PFSK-1 (cell line): ENCODE results near the gene RPS15.

Source experiments
- POLR2AphosphoS5 ChIP-seq: IDR thresholded peaks from 2 replicates; pipeline ENCODE4 v1.6.1; 2012; ENCODE audit warnings: low read depth, mild to moderate bottlenecking, control low read depth, low read length, moderate library complexity
- TF ChIP-seq, protein P1 (sequence below), 2 experiments: IDR thresholded peaks; 2 replicates each; pipeline versions ENCODE4 v1.6.1 to v1.8.0; 2011 to 2012; ENCODE audit warnings: low read depth in 2 of 2, low read length in 2 of 2, control low read depth in 1 of 2, inconsistent platforms in 1 of 2, mild to moderate bottlenecking in 1 of 2, moderate library complexity in 1 of 2; ENCODE audit not compliant: insufficient read depth in 1 of 2

DNA sequence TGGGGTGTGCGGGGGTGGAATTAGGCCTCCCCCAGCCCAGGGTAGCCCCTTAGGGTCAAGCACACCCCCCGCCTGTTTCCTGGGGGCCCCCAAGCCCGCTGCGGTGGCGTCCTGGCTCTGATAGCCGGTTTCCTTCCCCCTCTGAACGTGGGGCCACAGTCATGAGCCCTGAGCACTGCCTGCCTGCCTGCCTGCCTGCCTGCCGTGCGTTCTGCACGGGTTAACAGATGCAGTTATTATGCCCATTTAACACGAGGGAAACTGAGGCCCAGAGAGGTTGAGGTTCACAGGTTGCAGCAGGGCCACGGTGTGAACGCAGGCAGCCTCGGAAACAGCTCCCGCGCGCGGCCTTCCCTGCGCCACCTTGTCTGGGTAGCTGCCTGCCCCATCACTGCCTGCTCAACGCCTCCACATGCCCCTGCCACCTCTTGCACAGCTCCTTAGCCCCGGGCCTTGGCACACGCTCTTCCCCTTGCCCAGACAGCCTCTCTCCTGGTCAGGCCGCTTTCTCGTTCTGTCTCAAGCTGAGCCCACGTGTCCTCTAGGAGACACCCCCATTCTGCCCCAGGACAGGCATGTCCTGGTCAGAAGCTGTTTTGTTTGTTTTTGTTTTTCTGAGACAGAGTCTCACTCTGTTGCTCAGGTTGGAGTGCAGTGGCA, 35.7 kb upstream of the RPS15 start:
- TF ChIP-seq POLR2AphosphoS5, result no peak
- TF ChIP-seq, protein P1, sequence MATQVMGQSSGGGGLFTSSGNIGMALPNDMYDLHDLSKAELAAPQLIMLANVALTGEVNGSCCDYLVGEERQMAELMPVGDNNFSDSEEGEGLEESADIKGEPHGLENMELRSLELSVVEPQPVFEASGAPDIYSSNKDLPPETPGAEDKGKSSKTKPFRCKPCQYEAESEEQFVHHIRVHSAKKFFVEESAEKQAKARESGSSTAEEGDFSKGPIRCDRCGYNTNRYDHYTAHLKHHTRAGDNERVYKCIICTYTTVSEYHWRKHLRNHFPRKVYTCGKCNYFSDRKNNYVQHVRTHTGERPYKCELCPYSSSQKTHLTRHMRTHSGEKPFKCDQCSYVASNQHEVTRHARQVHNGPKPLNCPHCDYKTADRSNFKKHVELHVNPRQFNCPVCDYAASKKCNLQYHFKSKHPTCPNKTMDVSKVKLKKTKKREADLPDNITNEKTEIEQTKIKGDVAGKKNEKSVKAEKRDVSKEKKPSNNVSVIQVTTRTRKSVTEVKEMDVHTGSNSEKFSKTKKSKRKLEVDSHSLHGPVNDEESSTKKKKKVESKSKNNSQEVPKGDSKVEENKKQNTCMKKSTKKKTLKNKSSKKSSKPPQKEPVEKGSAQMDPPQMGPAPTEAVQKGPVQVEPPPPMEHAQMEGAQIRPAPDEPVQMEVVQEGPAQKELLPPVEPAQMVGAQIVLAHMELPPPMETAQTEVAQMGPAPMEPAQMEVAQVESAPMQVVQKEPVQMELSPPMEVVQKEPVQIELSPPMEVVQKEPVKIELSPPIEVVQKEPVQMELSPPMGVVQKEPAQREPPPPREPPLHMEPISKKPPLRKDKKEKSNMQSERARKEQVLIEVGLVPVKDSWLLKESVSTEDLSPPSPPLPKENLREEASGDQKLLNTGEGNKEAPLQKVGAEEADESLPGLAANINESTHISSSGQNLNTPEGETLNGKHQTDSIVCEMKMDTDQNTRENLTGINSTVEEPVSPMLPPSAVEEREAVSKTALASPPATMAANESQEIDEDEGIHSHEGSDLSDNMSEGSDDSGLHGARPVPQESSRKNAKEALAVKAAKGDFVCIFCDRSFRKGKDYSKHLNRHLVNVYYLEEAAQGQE (IDR thresholded peaks at IDR 0.05; ENCODE audit: insufficient read depth in 1 of 2, low read depth in 2 of 2, low read length in 2 of 2), result no peak
